Measurements from ENCODE around the gene CCT5.
"Not testable (repeated sequence)": the region's sequence is repeated elsewhere in the genome, so short reads cannot be mapped to it uniquely, and the experiment has no call there.

Gene CCT5

DNA sequence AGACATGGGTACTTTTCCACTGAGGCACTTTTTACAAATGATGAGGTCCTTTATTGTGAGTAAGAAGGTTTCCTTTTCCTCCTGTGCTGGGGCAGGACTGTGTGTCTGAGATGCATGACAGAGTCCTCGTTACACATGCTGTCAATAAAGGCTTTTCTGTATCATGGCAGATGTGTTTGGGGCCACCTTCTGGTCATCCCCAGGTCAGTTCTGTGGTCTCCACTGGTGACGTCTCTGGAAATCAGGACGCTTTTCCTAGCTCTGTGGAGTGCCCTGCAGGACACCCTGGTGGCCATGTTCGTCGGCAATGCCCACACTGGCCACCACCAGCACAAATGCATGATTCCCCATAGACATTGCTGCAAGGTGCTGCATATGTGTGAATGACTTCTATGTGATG, 54.9 kb downstream of the CCT5 start:
- DNase-seq: no peak

DNA sequence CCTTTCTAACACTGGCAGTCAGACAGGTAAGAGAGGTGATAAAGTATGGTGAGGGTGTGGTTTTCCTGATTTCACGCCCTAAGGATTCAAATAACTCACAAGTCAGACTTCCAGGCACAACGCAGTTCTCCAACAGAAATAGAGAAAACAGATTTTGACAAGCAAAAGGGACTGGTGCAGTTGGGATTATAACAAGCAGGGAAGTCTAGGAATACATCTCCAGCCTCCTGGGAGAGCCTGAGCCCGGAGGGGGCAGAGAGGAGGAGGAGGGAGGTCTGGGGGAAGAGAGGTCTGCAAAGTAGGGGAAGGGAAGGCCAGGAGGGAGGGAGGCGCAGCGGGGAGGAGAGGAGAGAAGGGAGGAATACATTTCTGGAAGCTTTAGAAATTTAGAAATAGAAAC, 56.0 kb downstream of the CCT5 start:
- no peak for DNase-seq

DNA sequence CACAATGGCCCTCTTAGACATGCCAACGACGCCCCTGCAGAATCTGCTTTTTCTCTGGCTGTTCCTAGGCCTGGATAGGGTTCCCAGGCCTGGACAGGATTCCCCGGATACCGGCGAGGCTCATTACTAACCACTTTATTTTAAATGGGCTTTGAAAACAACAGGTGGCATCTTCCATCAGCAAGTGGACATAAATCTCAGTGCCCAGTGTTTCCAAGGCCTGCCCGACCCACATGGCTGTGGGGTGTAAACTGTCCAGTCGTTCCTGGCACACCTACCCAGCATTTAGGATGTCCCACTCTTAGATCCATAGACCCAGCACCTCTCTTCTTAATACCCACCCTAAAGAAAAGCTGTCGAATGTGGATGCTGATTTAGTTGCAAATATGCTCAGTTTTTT, 56.7 kb downstream of the CCT5 start:
- no peak for DNase-seq

DNA sequence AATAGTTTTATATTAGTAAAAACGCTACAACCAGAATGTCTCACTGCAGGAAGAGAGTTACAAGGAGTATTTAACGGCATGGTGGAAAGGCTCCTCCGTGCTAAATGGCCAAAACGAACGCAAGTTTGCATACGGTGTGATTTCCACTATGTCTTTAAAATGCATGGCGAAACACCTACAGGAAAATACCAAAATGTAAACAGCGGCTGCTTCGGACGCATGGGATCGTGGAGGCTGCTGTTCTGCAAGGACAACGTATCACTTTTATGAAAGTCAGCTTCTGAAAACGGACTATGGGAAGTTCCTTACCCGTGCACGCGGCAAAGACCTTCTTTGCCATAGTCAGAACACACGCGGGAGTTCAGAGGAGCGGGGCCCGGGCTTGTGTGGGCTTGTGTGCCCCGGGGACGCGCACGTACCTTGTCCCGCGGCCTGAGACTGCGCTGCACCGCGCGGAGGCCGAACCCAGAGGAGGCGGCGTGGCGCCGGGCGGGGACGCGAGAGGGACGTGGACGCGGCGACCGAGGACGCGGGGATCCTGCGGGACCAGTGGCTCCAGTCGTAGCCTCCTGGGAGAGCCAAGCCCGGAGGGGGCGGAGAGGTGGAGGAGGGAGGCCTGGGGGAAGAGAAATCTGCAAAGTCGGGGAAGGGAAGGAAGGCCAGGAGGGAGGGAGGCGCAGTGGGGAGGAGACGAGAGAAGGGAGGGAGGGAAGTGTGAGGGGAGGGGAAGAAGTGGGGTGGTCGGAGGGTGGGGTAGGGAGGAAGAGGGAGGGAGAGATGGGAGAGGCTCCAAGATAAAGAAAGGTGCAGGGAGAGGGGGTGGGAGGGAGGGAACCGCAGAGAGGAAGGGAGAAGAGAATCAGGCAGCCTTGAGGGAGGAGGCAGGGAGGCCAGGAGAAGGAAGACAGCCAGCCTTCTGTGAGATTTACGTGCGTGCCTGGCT, 57.4 kb downstream of the CCT5 start, which contains the start of gene CMBL:
CMBL (minus strand) TSS at position 697 of the 943 bp plus-strand sequence. CDS start 17,140 bp downstream, outside the sequence.
- DNase-seq: no peak

DNA sequence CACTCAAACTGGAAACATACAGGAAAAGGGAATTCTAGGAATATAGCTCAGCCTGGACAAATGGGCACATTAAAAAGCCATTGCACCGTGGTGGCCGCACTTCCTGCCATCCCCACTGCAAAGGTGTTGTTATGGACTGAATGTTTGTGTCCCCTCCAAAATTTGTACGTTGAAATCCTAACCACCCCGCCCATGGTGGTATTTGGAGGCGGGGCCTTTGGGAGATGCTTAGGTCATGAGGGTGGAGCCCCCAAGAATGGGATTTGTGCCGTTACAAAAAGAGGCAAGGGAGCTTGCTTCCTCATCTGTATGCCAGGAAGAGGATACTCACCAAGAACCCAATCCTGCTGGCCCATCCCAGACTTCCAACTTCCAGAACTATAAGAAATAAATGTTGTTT, 58.8 kb downstream of the CCT5 start:
- no peak for DNase-seq

DNA sequence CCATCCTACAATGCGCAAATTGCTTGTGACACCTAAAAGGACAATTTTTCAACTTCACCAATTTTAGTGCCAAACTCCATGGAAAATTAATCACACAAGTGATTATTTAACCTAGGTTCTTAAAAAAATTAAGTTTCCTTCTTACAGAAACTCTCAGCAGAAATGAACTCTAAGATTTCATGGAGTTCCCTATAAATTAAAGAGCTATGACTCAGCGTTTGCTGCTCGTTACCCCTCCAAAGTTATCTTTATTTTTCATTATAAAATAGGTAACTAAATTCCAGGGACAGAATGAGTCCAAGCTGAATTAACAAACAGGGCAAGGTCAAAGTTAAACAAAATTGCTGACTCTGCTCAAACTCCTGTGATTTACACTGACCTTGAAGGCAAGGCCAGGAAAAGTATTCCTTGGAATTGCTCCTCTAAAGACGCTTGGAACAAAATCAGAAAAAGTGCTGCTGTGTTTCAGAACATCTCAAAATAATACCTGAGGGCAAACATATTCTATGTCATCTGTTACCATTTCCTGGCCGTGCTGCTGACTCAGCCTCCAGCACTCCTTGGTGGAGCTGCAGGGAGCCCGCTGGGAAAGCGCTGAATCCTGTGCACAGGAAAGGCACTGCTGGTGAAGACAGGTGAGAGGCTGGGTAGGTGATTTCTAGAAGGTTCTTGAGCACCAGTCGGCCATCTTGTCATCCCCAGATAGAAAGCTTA, 60.1 kb downstream of the CCT5 start:
- DNase-seq: no peak

DNA sequence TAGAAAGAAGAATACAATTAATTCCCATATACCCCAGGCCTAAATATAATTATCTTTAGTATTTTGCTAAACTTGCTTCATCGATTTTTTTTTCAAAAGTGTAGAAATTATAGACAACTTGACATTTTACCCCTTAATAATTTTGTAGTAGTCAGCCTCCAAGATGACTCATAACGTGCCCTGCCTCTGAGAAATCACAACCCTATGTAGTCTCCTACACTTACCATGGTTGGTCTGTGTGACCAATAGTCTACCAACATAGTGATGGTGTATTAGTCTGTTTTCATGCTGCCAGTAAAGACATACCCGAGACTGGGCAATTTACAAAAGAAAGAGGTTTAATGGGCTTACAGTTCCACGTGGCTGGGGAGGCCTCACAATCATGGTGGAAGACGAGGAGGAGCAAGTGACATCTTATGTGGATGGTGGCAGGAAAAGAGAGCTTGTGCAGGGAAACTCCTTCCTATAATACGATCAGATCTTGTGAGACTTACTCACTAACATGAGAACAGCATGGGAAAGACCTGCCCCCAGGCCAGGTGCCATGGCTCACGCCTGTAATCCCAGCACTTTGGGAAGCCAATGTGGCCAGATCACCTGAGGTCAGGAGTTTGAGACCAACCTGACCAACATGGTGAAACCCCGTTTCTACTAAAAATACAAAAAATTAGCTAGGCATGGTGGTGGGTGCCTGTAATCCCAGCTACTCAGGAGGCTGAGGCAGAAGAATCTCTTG, 60.9 kb downstream of the CCT5 start:
- DNase-seq: not testable (repeated sequence)

DNA sequence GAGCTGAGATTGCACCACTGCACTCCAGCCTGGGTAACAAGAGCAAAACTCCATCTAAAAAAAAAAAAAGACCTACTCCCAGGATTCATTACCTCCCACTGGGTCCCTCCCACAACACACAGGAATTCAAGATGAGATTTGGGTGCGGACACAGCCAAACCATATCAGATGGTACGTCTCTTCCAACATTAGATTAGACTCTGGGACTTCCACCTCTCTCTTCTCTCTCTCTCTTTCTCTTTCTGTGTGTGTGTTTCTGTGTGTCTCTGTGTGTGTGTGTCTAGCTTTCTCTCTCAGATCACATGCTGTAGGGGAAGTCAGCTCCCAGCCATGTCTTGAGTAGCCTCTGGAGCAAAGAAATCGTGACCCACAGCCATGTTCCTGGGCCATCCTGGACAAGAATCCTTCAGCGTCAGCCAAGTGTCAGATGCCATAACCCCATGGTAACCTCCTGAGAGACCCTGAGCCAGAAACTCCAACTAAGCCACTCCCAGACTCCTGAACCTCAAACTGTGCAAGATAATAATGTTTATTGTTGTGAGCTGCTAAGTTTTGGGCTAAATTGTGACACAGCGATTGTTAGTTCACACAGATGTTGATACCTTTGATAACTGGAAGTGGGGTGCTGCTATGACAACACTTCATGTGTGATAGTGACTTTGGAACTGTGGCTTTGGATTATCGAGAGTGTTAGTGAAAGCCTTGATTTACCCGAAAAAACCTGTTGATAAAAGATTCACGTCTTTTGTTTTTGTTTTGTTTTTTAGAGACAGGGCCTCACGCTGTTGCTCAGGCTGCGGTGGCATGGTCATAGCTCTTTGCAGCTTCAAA, 61.7 kb downstream of the CCT5 start:
- DNase-seq: no peak

DNA sequence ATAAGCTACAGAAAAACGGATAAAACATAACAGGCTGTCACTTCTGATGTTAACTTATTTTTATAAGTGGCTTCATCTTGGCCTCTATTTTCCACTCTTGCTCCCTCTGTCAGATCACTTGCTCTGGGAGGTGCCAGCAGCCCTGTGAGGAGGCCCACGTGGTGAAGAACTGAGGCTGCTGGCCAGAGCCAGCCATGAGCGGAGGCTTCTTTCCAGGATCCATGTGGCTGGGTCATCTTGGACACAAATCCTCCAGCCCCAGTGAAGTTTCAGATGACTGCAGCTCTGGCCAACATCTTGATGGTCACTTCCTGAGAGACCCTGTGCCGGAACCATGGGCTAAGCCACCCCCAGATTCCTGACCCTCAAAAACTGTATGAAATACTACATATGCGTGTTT, 65.1 kb downstream of the CCT5 start:
- DNase-seq: no peak
